ENCODE data around the gene EXOC6B.

DNA sequence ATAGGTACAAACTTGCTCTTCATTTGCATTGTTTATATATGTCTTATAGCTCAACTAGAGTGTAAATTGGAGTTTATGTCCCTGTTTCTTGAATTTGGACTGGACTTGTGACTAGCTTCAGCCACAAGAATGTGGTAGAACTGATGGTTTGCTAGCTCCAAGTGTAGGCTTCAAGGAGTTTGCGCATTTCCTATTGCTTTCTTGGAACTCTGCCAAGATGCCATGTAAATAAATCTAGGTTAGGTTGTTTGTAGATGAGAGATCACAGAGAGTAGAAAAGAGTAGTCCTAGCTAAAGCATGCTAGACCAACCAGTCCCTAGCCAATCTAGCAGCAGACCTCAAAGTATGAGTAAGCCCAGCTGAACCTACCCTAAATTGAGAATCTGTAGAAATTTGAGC, 495.2 kb downstream of the EXOC6B start:
- TF ChIP-seq, protein P1, sequence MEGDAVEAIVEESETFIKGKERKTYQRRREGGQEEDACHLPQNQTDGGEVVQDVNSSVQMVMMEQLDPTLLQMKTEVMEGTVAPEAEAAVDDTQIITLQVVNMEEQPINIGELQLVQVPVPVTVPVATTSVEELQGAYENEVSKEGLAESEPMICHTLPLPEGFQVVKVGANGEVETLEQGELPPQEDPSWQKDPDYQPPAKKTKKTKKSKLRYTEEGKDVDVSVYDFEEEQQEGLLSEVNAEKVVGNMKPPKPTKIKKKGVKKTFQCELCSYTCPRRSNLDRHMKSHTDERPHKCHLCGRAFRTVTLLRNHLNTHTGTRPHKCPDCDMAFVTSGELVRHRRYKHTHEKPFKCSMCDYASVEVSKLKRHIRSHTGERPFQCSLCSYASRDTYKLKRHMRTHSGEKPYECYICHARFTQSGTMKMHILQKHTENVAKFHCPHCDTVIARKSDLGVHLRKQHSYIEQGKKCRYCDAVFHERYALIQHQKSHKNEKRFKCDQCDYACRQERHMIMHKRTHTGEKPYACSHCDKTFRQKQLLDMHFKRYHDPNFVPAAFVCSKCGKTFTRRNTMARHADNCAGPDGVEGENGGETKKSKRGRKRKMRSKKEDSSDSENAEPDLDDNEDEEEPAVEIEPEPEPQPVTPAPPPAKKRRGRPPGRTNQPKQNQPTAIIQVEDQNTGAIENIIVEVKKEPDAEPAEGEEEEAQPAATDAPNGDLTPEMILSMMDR (IDR thresholded peaks at IDR 0.05), result no peak
- TF ChIP-seq POLR2A (IDR thresholded peaks at IDR 0.05), result no peak

Data from heart left ventricle (tissue), 13 donors.